ENCODE measurements around the gene EMX1. TPM values are rescaled to one million over a fixed set of nuclear protein-coding genes. Genes with fewer than 3 reads are reported as not detected.

Gene EMX1
- total RNA-seq, 1 experiment from 2014 or later: not detected

- CTCF ChIA-PET: interaction anchor here (0.6 kb wide), 1 partner anchor 1190 kb away, joined by 3 read pairs; no protein-coding TSS in a partner anchor
- TF ChIP-seq EZH2 (IDR thresholded peaks at IDR 0.05; ENCODE audit: low read depth): no peak
- TF ChIP-seq CTCF (conservative IDR thresholded peaks at IDR 0.05): no peak
- intact Hi-C loops (cut with micrococcal nuclease; ENCODE audit: unreplicated experiment): no loop called here
Measured at GRCh38 chr2:72954376-72955227, 37.3 kb downstream of the EMX1 start.

GRCh38 chr2:72955228-72956049 lies 38.1 kb downstream of the EMX1 start:
- Histone ChIP-seq H3K4me2 (no peak overlapping the region), H2AFZ (no peak overlapping the region), H3F3A (ENCODE audit: insufficient read depth, low read depth) (no peaks in the 10 kb centered on the region), H3K27me3 (ENCODE audit: insufficient read depth, low read depth) (no peaks in the 10 kb centered on the region), H4K20me1 (ENCODE audit: insufficient read depth) (no peaks in the 10 kb centered on the region), H3K4me3 (no peak overlapping the region), H3K36me3 (ENCODE audit: low read depth) (no peaks in the 10 kb centered on the region), H3K27ac (no peak overlapping the region), H3K4me1 (replicated peaks; ENCODE audit: insufficient read depth) (no peaks in the 10 kb centered on the region), H3K79me2 (ENCODE audit: low read depth) (no peaks in the 10 kb centered on the region), H3K9me2 (ENCODE audit: insufficient read depth) (no peaks in the 10 kb centered on the region), H3K9me3 (ENCODE audit: insufficient read depth, low read depth) (no peaks in the 10 kb centered on the region)
- POLR2A ChIA-PET (ENCODE audit: unreplicated experiment): no interaction called here
- BruUV-seq (replicated peaks): no TSS peak
- no peak for DNase-seq
- CTCF ChIA-PET: no interaction called here
- TF ChIP-seq EZH2 (IDR thresholded peaks at IDR 0.05; ENCODE audit: low read depth): no peak
- TF ChIP-seq CTCF (conservative IDR thresholded peaks at IDR 0.05): no peak
- intact Hi-C loops (cut with micrococcal nuclease; ENCODE audit: unreplicated experiment): no loop called here

More at GRCh38 chr2:72954376-72955227, 37.3 kb downstream of the EMX1 start:
- Histone ChIP-seq H2AFZ (no peak overlapping the region), H4K20me1 (ENCODE audit: insufficient read depth) (no peaks in the 10 kb centered on the region), H3F3A (ENCODE audit: insufficient read depth, low read depth) (no peaks in the 10 kb centered on the region), H3K9me2 (ENCODE audit: insufficient read depth) (no peaks in the 10 kb centered on the region), H3K36me3 (ENCODE audit: low read depth) (no peaks in the 10 kb centered on the region), H3K79me2 (ENCODE audit: low read depth) (no peaks in the 10 kb centered on the region), H3K27ac (no peak overlapping the region), H3K9me3 (ENCODE audit: insufficient read depth, low read depth) (no peaks in the 10 kb centered on the region), H3K4me1 (replicated peaks; ENCODE audit: insufficient read depth) (no peaks in the 10 kb centered on the region), H3K4me3 (no peak overlapping the region), H3K27me3 (ENCODE audit: insufficient read depth, low read depth) (no peaks in the 10 kb centered on the region), H3K4me2 (no peak overlapping the region)
- BruUV-seq (replicated peaks): no TSS peak
- DNase-seq: no peak
- POLR2A ChIA-PET (ENCODE audit: unreplicated experiment): no interaction called here

DNA sequence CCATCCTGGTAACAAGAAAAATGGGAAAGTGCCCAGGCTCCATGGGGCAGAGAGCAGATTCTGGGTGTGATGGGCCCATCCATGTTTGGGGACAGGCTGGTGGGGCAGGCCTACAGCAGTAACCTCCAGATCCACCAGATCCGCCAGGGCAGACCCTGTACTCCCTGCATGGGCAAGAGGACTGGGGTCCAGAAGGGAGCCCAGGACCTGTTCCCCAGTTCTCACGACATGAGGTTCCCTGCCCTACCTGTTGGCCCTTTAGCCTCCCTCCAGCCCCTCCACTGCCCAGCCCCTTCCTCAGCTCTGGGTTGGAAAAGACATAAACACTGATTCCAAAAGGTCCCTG lies 38.7 kb downstream of the EMX1 start:
- ChIA-PET CTCF (no interaction called here), POLR2A (ENCODE audit: unreplicated experiment) (no interaction called here)
- no peaks in the 10 kb centered on the region for H3K27me3 ChIP-seq (ENCODE audit: insufficient read depth, low read depth)
- no peaks in the 10 kb centered on the region for H3K4me1 ChIP-seq (replicated peaks; ENCODE audit: insufficient read depth)
- no peak overlapping the region for H3K4me2 ChIP-seq
- no peak overlapping the region for H3K4me3 ChIP-seq
- no peak overlapping the region for H2AFZ ChIP-seq
- no peaks in the 10 kb centered on the region for H3K9me2 ChIP-seq (ENCODE audit: insufficient read depth)
- no peaks in the 10 kb centered on the region for H3K9me3 ChIP-seq (ENCODE audit: insufficient read depth, low read depth)
- no peaks in the 10 kb centered on the region for H3K36me3 ChIP-seq (ENCODE audit: low read depth)
- no TSS peak for BruUV-seq (replicated peaks)
- TF ChIP-seq EZH2 (IDR thresholded peaks at IDR 0.05; ENCODE audit: low read depth): no peak
- no peak for TF ChIP-seq CTCF (conservative IDR thresholded peaks at IDR 0.05)
- no peaks in the 10 kb centered on the region for H4K20me1 ChIP-seq (ENCODE audit: insufficient read depth)
- no peak for DNase-seq
- H3F3A ChIP-seq (ENCODE audit: insufficient read depth, low read depth): no peaks in the 10 kb centered on the region
- intact Hi-C loops (cut with micrococcal nuclease; ENCODE audit: unreplicated experiment): no loop called here
- no peak overlapping the region for H3K27ac ChIP-seq
- no peaks in the 10 kb centered on the region for H3K79me2 ChIP-seq (ENCODE audit: low read depth)
